Activated CD8-positive, alpha-beta memory T cell treated with anti-CD3 and anti-CD28 coated beads, Interleukin-2, amount 10 ng/mL, durations not matched to agents 7 days and 5 days (primary cell): ENCODE measurements around the gene FAM210B. TPM values are rescaled to one million over a fixed set of nuclear protein-coding genes. Genes with fewer than 3 reads are reported as not detected.

Experiments
- ATAC-seq: fragments of 150-1000 bp; cut with Tn5 transposase; one replicate; pipeline ENCODE4 v1.10.0; 2021; ENCODE audit warnings: moderate library complexity
- CTCF ChIA-PET: fragments of 350-600 bp; sonication (Branson Sonifier 250); formaldehyde crosslinking; loops from one replicate; lab custom pipeline; 2021; ENCODE audit warnings: antibody characterized with exemption; lab: Charles Lee
- DNase-seq: peaks from one replicate; pipeline ENCODE4 v3.0.0-alpha.2; 2020
- H3K27ac Mint-ChIP-seq: one replicate; pipeline ENCODE4 v1.8.0; 2021; ENCODE audit warnings: mild to moderate bottlenecking, mixed read lengths
- H3K27me3 Mint-ChIP-seq: one replicate; pipeline ENCODE4 v1.8.0; 2021; ENCODE audit warnings: mixed read lengths
- H3K36me3 Mint-ChIP-seq: one replicate; pipeline ENCODE4 v1.8.0; 2021; ENCODE audit warnings: mild to moderate bottlenecking, mixed read lengths
- H3K4me1 Mint-ChIP-seq: one replicate; pipeline ENCODE4 v1.8.0; 2021; ENCODE audit warnings: mixed read lengths
- H3K4me3 Mint-ChIP-seq: one replicate; pipeline ENCODE4 v1.8.0; 2021; ENCODE audit warnings: mild to moderate bottlenecking, moderate library complexity, mixed read lengths
- H3K9me3 Mint-ChIP-seq: one replicate; pipeline ENCODE4 v1.8.0; 2022; ENCODE audit warnings: low read depth, mixed read lengths
- total RNA-seq, 2 experiments: library from RNA; stranded (reverse); gene quantifications; one replicate each; pipeline ENCODE4 v1.2.3, GENCODE V29; 2021

FAM210B gene
- total RNA-seq, 2 experiments from 2014 or later = 2.4 to 3.5 TPM

DNA sequence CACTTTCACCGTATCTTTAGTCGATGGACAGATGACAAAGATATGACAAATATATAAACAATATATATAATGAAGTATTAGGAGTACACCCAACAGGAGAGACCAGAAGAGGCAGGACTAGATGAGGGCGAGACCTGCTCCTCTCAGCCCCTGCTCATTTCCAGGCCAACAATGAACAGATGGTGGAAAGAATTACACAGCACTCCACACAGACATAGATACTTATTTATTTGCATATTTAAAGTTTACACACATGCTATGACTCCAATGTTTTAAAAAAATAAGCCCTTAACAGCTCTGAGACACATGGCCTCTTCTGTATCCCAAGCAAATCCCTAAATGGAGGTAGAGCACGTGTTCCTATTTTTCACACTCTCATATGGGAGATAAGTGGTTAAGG is 10.4 kb downstream of the FAM210B start:
- no peaks in the 10 kb centered on the region for H3K9me3 Mint-ChIP-seq
- peaks cover 43% of the 10 kb centered on the region for H3K36me3 Mint-ChIP-seq
- no peaks in the 10 kb centered on the region for H3K27me3 Mint-ChIP-seq
- CTCF ChIA-PET = interaction anchor here (1.7 kb wide), 1 partner anchor 9 kb away, joined by 4 read pairs; no protein-coding TSS in a partner anchor
- no peak overlapping the region for H3K27ac Mint-ChIP-seq
- DNase-seq (no peak), ATAC-seq (no peak)
- H3K4me3 Mint-ChIP-seq = no peak overlapping the region
- peaks cover 14% of the 10 kb centered on the region for H3K4me1 Mint-ChIP-seq

DNA sequence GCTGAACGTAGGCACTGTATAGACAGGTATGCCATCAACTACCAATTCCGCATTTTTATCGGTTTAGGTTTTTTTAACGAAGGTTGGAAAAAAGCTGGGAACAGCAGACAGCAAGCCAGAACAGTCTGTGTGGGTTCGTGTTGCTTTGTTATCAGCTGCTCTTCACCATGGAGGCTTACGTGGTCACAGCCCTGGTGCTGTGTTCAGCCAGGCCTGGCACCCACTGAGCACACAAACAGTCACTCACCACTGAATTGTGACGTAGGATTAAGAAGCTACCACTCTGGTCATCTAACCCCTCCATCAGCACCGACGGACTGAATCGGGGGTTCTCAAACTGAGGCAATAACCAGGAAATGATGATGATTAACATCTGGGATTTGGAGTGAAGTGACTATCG is 13.2 kb downstream of the FAM210B start:
- H3K36me3 Mint-ChIP-seq = peaks cover 64% of the 10 kb centered on the region
- CTCF ChIA-PET = interaction anchor here (0.9 to 1.8 kb wide), 3 partner anchors 20 to 112 kb away, joined by 3 to 5 read pairs (median 5); partner anchors contain the start of genes AURKA and CSTF1

GRCh38 chr20:56372850-56373249 is 14.1 kb downstream of the FAM210B start:
- DNase-seq = no peak
- Mint-ChIP-seq H3K9me3 (no peaks in the 10 kb centered on the region), H3K4me3 (no peak overlapping the region), H3K36me3 (peaks cover 70% of the 10 kb centered on the region), H3K27me3 (no peaks in the 10 kb centered on the region), H3K27ac (peak overlapping the region; percentile 65), H3K4me1 (peaks cover 35% of the 10 kb centered on the region)
- CTCF ChIA-PET = interaction anchor here (0.9 to 1.8 kb wide), 2 partner anchors 20 to 113 kb away, joined by 5 read pairs; partner anchors contain the start of genes AURKA and CSTF1
- ATAC-seq = peak; percentile 53

More for the DNA sequence above, 13.2 kb downstream of the FAM210B start:
- DNase-seq (no peak), ATAC-seq (no peak)
- H3K27ac Mint-ChIP-seq = no peak overlapping the region
- H3K4me3 Mint-ChIP-seq = no peak overlapping the region
- no peaks in the 10 kb centered on the region for H3K27me3 Mint-ChIP-seq
- peaks cover 32% of the 10 kb centered on the region for H3K4me1 Mint-ChIP-seq
- H3K9me3 Mint-ChIP-seq = no peaks in the 10 kb centered on the region

- Mint-ChIP-seq H3K27me3 (no peaks in the 10 kb centered on the region), H3K4me1 (peaks cover 44% of the 10 kb centered on the region), H3K36me3 (peaks cover 79% of the 10 kb centered on the region), H3K9me3 (no peaks in the 10 kb centered on the region), H3K4me3 (no peak overlapping the region), H3K27ac (peak overlapping the region; percentile 11)
- peak; percentile 81 for ATAC-seq
- CTCF ChIA-PET = no interaction called here
- no peak for DNase-seq
These were observed 15.2 kb downstream of the FAM210B start for GRCh38 chr20:56373942-56374341.

- ATAC-seq = no peak
- CTCF ChIA-PET = interaction anchor here (1.6 kb wide), 1 partner anchor 18 kb away, joined by 6 read pairs; no protein-coding TSS in a partner anchor
- no peaks in the 10 kb centered on the region for H3K9me3 Mint-ChIP-seq
- H3K4me1 Mint-ChIP-seq = peaks cover 56% of the 10 kb centered on the region
- no peak overlapping the region for H3K4me3 Mint-ChIP-seq
- peak overlapping the region; percentile 2 for H3K27ac Mint-ChIP-seq
- peaks cover 76% of the 10 kb centered on the region for H3K36me3 Mint-ChIP-seq
- no peaks in the 10 kb centered on the region for H3K27me3 Mint-ChIP-seq
- DNase-seq = no peak
These were observed 17.6 kb downstream of the FAM210B start for GRCh38 chr20:56376331-56376730.

DNA sequence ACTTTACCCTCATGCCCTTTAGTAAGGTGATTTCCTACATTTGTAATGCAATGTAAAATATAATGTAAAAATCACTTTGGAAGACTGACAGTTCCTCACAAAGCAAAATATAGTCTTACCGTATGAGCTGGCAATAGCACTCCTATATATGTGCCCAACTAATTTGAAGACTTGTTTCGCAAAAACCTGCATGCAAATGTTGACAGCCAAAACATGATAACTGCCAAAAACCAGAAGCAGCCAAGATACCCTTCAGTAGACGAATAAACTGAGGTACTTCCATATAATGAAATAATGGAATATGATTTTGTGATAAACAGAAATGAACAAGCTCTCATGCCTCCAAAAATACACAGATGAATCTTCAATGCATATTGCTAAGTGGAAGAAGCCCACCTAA is 19.6 kb downstream of the FAM210B start:
- no peak for ATAC-seq
- Mint-ChIP-seq H3K27ac (no peak overlapping the region), H3K9me3 (no peaks in the 10 kb centered on the region)

GRCh38 chr20:56380375-56380774 is 21.6 kb downstream of the FAM210B start:
- Mint-ChIP-seq H3K4me1 (peaks cover 62% of the 10 kb centered on the region), H3K27ac (no peak overlapping the region), H3K36me3 (peaks cover 74% of the 10 kb centered on the region), H3K27me3 (no peaks in the 10 kb centered on the region), H3K4me3 (no peak overlapping the region), H3K9me3 (no peaks in the 10 kb centered on the region)
- no peak for ATAC-seq
- DNase-seq = no peak
- CTCF ChIA-PET = no interaction called here

More for the DNA sequence above, 19.6 kb downstream of the FAM210B start:
- H3K4me3 Mint-ChIP-seq = no peak overlapping the region
- H3K27me3 Mint-ChIP-seq = no peaks in the 10 kb centered on the region
- no peak for DNase-seq
- peaks cover 67% of the 10 kb centered on the region for H3K4me1 Mint-ChIP-seq
- CTCF ChIA-PET = no interaction called here
- H3K36me3 Mint-ChIP-seq = peaks cover 78% of the 10 kb centered on the region

DNA sequence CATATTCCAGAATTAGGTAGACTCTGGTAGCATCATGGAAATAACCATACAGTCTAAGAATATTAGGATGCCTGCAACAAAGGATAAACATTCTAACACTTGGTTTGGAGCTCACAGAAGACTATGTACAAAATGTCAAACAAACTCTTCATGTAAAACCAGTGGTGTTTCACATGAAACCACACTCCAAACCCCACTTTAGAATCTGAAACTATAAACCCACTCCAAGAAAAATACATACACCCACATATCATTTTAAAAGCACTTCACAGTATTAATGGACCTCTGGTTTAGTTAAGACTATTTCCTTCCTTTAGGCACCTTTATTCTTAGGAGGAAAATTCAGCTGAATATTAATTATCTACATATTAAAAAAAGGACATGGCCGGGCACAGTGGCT is 22.7 kb downstream of the FAM210B start:
- CTCF ChIA-PET = interaction anchor here (1.1 kb wide), 1 partner anchor 135 kb away, joined by 3 read pairs; no protein-coding TSS in a partner anchor
- ATAC-seq = no peak
- Mint-ChIP-seq H3K27ac (peak overlapping the region; percentile 20), H3K36me3 (peaks cover 74% of the 10 kb centered on the region), H3K27me3 (no peaks in the 10 kb centered on the region), H3K4me3 (no peak overlapping the region), H3K4me1 (peaks cover 60% of the 10 kb centered on the region), H3K9me3 (no peaks in the 10 kb centered on the region)
- no peak for DNase-seq

GRCh38 chr20:56382696-56383095 is 23.9 kb downstream of the FAM210B start:
- peaks cover 62% of the 10 kb centered on the region for H3K4me1 Mint-ChIP-seq
- ATAC-seq = no peak
- H3K9me3 Mint-ChIP-seq = no peaks in the 10 kb centered on the region
- no peaks in the 10 kb centered on the region for H3K27me3 Mint-ChIP-seq
- DNase-seq = no peak
- no peak overlapping the region for H3K4me3 Mint-ChIP-seq
- peaks cover 73% of the 10 kb centered on the region for H3K36me3 Mint-ChIP-seq
- CTCF ChIA-PET = interaction anchor here (0.7 kb wide), 1 partner anchor 16 kb away, joined by 3 read pairs; no protein-coding TSS in a partner anchor
- no peak overlapping the region for H3K27ac Mint-ChIP-seq

DNA sequence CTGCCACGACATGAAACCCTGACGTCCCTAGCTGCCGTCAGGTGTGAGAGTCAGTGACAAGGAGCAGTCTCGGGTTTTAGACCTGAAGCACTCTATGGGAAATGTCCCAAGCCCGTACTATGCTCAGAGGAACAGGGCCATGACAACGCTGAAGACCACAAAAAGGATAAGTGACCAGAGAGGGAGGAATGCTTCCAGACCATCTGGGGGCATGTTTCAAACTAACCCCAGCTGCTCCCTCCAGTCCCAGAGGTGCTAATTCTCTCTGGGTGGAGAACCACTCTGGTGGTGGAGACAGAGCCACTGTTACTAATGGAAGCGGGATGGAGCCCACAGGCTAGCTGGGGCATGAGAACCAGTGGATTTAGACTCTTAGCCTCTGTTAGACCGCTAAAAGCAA is 24.6 kb downstream of the FAM210B start:
- DNase-seq (no peak), ATAC-seq (no peak)
- Mint-ChIP-seq H3K4me1 (peaks cover 63% of the 10 kb centered on the region), H3K9me3 (no peaks in the 10 kb centered on the region), H3K27ac (peak overlapping the region; percentile 31), H3K27me3 (no peaks in the 10 kb centered on the region), H3K36me3 (peaks cover 73% of the 10 kb centered on the region), H3K4me3 (no peak overlapping the region)
- CTCF ChIA-PET = no interaction called here

DNA sequence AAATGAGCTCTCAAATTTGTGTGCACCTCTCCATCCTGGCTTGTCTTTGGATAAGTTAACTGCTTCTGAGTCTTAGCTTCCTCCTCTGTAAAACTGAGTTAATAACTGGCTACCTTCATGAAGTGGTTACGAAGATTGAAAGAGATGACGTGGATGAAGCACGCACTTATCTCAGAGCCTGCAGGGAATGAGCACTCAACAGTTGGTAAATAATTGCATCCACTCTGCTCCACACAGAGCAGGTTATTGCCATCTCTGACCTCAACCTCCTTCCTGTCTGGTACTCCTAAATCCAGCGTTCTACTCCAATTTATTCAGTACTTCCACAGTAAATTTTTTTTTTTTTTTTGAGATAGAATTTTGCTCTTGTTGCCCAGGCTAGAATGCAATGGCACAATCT is 26.4 kb downstream of the FAM210B start:
- no peak overlapping the region for H3K4me3 Mint-ChIP-seq
- CTCF ChIA-PET = no interaction called here
- ATAC-seq = no peak
- no peak for DNase-seq
- no peaks in the 10 kb centered on the region for H3K9me3 Mint-ChIP-seq
- no peak overlapping the region for H3K27ac Mint-ChIP-seq
- no peaks in the 10 kb centered on the region for H3K27me3 Mint-ChIP-seq
- peaks cover 69% of the 10 kb centered on the region for H3K4me1 Mint-ChIP-seq
- H3K36me3 Mint-ChIP-seq = peaks cover 74% of the 10 kb centered on the region

GRCh38 chr20:56386219-56386618 is 27.4 kb downstream of the FAM210B start:
- CTCF ChIA-PET = no interaction called here
- Mint-ChIP-seq H3K4me1 (peaks cover 72% of the 10 kb centered on the region), H3K9me3 (no peaks in the 10 kb centered on the region), H3K27ac (no peak overlapping the region), H3K4me3 (no peak overlapping the region), H3K27me3 (no peaks in the 10 kb centered on the region), H3K36me3 (peaks cover 74% of the 10 kb centered on the region)
- DNase-seq (no peak), ATAC-seq (no peak)

DNA sequence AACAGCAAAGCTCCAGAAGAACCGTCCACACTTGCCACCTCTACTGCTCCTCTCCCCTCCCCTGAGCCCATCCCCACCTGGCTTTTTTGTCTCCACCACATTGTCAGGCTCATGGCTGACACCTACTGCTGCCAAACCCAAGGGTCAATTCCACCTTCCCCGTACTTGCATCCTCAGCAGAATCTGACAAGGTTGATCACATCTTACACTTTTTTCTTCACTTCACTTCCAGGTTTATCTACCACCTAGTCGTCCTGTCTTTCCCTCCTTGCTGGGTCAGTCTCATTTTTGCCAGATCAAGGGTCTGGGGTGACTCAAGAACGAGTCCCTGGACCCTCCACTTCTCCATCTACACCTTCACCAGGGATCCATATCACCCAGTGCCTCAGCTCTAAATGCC is 30.1 kb downstream of the FAM210B start:
- CTCF ChIA-PET = interaction anchor here (1.0 to 1.5 kb wide), 3 partner anchors 9 to 17 kb away, joined by 3 read pairs; no protein-coding TSS in a partner anchor
- Mint-ChIP-seq H3K4me3 (no peak overlapping the region), H3K4me1 (peaks cover 61% of the 10 kb centered on the region), H3K27me3 (no peaks in the 10 kb centered on the region), H3K36me3 (peaks cover 66% of the 10 kb centered on the region), H3K27ac (peak overlapping the region; percentile 18), H3K9me3 (no peaks in the 10 kb centered on the region)
- DNase-seq (no peak), ATAC-seq (no peak)

DNA sequence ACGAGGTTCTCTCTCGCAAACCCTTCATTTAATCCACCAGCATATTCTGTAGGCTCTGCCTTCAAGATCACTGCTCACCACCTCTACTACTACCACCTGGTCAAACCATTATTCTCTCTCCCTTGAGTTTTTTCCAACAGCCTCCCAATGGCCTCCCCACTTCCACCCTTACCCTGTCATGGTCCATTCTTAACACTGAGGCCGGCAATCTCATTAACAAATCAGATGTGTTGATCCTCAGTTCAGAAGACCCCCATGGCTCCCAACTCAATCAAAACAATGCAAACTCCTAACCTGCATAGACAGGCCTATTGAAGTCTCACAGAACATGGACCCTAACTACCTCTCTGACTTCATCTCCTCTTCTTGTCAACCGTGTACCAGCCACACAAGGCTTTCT is 31.0 kb downstream of the FAM210B start:
- peaks cover 64% of the 10 kb centered on the region for H3K4me1 Mint-ChIP-seq
- H3K27me3 Mint-ChIP-seq = no peaks in the 10 kb centered on the region
- peak overlapping the region; percentile 76 for H3K27ac Mint-ChIP-seq
- ATAC-seq = no peak
- peaks cover 63% of the 10 kb centered on the region for H3K36me3 Mint-ChIP-seq
- H3K9me3 Mint-ChIP-seq = no peaks in the 10 kb centered on the region
- DNase-seq = no peak
- CTCF ChIA-PET = interaction anchor here (1.6 kb wide), 1 partner anchor 24 kb away, joined by 4 read pairs; no protein-coding TSS in a partner anchor
- H3K4me3 Mint-ChIP-seq = peak overlapping the region; percentile 54
